ENCODE data around the gene XNDC1N. TPM values are rescaled to one million over a fixed set of nuclear protein-coding genes. Genes with fewer than 3 reads are reported as not detected.

Gene XNDC1N
- total and polyA plus RNA-seq, 2 of the 4 experiments (the other 2 are of a cell fraction), result 2.5 to 8.8 TPM

DNA sequence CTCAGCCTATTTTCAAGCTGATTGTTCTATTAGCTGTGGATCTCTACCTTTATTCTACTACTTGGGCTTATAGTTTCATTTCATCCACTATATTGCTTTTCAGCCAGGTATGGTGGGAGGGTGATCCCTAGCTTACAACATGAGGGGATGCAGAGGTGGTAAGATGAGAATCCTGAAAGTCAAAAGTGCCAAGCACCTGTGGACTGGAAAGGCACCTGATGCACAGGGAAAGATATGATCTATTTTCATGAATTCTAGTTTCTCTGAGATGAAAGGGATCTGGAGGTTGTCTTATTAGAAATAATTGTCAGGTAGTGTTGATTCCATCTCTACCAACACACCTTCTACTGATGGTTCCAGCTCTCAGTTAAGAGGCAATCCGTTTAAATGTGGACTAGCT lies 48.7 kb upstream of the XNDC1N start:
- Histone ChIP-seq H3K23ac (ENCODE audit: low read depth, low read length) (no peak overlapping the region), H3K18ac (ENCODE audit: low read depth, low read length) (no peak overlapping the region), H2AK5ac (ENCODE audit: low read depth, low read length) (no peak overlapping the region), H4K5ac (ENCODE audit: low read depth, low read length) (no peak overlapping the region), H3K14ac (replicated peaks; ENCODE audit: low read depth, low read length) (no peak overlapping the region), H2AFZ (replicated peaks; ENCODE audit: low read length, poor library complexity) (no peak overlapping the region), H2BK15ac (ENCODE audit: low read depth, low read length) (no peak overlapping the region), H3K9ac (ENCODE audit: low read depth, low read length) (no peak overlapping the region), H2BK20ac (ENCODE audit: low read depth, low read length) (no peak overlapping the region), H3K36me3 (ENCODE audit: control insufficient read depth, insufficient read depth, low read length) (no peaks in the 10 kb centered on the region), H3K9me1 (ENCODE audit: insufficient read depth, low read length) (no peaks in the 10 kb centered on the region), H3K4me2 (ENCODE audit: low read depth, low read length) (no peak overlapping the region), H4K91ac (ENCODE audit: insufficient read depth, low read depth, low read length) (no peak overlapping the region), H2BK120ac (ENCODE audit: low read depth, low read length) (no peak overlapping the region), H3K27me3 (ENCODE audit: control insufficient read depth, insufficient read depth, low read length) (no peaks in the 10 kb centered on the region), H4K20me1 (ENCODE audit: insufficient read depth, low read length) (peaks cover 11% of the 10 kb centered on the region; the same call in 1 of the 2 replicates), H3K4me1 (ENCODE audit: control insufficient read depth, insufficient read depth, low read length) (0 out of 2 replicates have a peak, but pooled peaks cover 2% of the 10 kb centered on the region), H4K8ac (ENCODE audit: low read depth in 2 of 2, low read length in 2 of 2) (no peak overlapping the region), H3K79me1 (ENCODE audit: low read depth in 1 of 2, low read length in 2 of 2) (peaks cover 8 to 30% of the 10 kb centered on the region in 2 experiments; a peak in 3 of 4 replicates), H3K56ac (ENCODE audit: extremely low read depth, insufficient read depth, low read length) (no peak overlapping the region), H3K4me3 (ENCODE audit: insufficient read depth, low read depth, low read length) (no peak overlapping the region), H2BK5ac (ENCODE audit: low read depth, low read length, poor library complexity, severe bottlenecking) (no peak overlapping the region), H2AK9ac (replicated peaks; ENCODE audit: low read depth, low read length, poor library complexity) (no peak overlapping the region), H3K27ac (ENCODE audit: insufficient read depth, low read length) (no peak overlapping the region), H3K4ac (ENCODE audit: low read depth, low read length) (no peak overlapping the region), H3K9me3 (ENCODE audit: control insufficient read depth, insufficient read depth, low read length) (no peaks in the 10 kb centered on the region)
- DNase-seq (no peak), ATAC-seq (ENCODE audit: low read depth) (no peak)
- WGBS, 2 experiments (ENCODE audit: extremely low coverage in 2 of 2, insufficient read length in 1 of 2), result no CpG with 5 or more reads among the region's 1 CpG
- in situ Hi-C loops (cut with MboI; ENCODE audit: low sequenced_read_pairs) (no loop called here), intact Hi-C loops (cut with micrococcal nuclease) (no loop called here), dilution Hi-C loops (cut with HindIII; ENCODE audit: low sequenced_read_pairs, unreplicated experiment) (no loop called here)
- POLR2A ChIA-PET (ENCODE audit: unreplicated experiment), result no interaction called here
- TF ChIP-seq CHD1 (IDR thresholded peaks at IDR 0.05; ENCODE audit: low read depth, low read length) (no peak), MAZ (IDR thresholded peaks at IDR 0.05; ENCODE audit: borderline replicate concordance, low read depth, low read length) (no peak), POLR2A (IDR thresholded peaks at IDR 0.05; ENCODE audit: low read depth, low read length) (no peak), BHLHE40 (IDR thresholded peaks at IDR 0.05; ENCODE audit: low read depth, low read length) (no peak), NFE2L2 (IDR thresholded peaks at IDR 0.05; ENCODE audit: low read depth, low read length) (no peak), SMC3 (IDR thresholded peaks at IDR 0.05; ENCODE audit: low read depth, low read length) (no peak), MAFK (IDR thresholded peaks at IDR 0.05; ENCODE audit: low read depth, low read length) (no peak), FOS (IDR thresholded peaks at IDR 0.05; ENCODE audit: low read depth, low read length) (no peak), CEBPB (IDR thresholded peaks at IDR 0.05; ENCODE audit: low read depth, low read length) (no peak), RAD21 (IDR thresholded peaks at IDR 0.05; ENCODE audit: low read length) (no peak), RFX5 (IDR thresholded peaks at IDR 0.05; ENCODE audit: low read depth, low read length) (no peak), MXI1 (IDR thresholded peaks at IDR 0.05; ENCODE audit: borderline replicate concordance, low read depth, low read length) (no peak), RCOR1 (IDR thresholded peaks at IDR 0.05; ENCODE audit: insufficient replicate concordance, low read length) (no peak)
- TF ChIP-seq, protein P1, sequence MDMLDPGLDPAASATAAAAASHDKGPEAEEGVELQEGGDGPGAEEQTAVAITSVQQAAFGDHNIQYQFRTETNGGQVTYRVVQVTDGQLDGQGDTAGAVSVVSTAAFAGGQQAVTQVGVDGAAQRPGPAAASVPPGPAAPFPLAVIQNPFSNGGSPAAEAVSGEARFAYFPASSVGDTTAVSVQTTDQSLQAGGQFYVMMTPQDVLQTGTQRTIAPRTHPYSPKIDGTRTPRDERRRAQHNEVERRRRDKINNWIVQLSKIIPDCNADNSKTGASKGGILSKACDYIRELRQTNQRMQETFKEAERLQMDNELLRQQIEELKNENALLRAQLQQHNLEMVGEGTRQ (IDR thresholded peaks at IDR 0.05; ENCODE audit: low read depth, low read length), result no peak
- TF ChIP-seq, protein P2, sequence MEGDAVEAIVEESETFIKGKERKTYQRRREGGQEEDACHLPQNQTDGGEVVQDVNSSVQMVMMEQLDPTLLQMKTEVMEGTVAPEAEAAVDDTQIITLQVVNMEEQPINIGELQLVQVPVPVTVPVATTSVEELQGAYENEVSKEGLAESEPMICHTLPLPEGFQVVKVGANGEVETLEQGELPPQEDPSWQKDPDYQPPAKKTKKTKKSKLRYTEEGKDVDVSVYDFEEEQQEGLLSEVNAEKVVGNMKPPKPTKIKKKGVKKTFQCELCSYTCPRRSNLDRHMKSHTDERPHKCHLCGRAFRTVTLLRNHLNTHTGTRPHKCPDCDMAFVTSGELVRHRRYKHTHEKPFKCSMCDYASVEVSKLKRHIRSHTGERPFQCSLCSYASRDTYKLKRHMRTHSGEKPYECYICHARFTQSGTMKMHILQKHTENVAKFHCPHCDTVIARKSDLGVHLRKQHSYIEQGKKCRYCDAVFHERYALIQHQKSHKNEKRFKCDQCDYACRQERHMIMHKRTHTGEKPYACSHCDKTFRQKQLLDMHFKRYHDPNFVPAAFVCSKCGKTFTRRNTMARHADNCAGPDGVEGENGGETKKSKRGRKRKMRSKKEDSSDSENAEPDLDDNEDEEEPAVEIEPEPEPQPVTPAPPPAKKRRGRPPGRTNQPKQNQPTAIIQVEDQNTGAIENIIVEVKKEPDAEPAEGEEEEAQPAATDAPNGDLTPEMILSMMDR (conservative IDR thresholded peaks at IDR 0.05; ENCODE audit: low read depth, low read length), result no peak
- TF ChIP-seq, protein P3, sequence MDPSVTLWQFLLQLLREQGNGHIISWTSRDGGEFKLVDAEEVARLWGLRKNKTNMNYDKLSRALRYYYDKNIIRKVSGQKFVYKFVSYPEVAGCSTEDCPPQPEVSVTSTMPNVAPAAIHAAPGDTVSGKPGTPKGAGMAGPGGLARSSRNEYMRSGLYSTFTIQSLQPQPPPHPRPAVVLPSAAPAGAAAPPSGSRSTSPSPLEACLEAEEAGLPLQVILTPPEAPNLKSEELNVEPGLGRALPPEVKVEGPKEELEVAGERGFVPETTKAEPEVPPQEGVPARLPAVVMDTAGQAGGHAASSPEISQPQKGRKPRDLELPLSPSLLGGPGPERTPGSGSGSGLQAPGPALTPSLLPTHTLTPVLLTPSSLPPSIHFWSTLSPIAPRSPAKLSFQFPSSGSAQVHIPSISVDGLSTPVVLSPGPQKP (IDR thresholded peaks at IDR 0.05; ENCODE audit: borderline replicate concordance, low read depth, low read length), result no peak
- CTCF ChIA-PET, result interaction anchor here (0.6 to 1.5 kb wide), 9 partner anchors 9 to 454 kb away, joined by 3 to 6 read pairs (median 4); no protein-coding TSS in a partner anchor
- BruUV-seq (replicated peaks), result no TSS peak

Measured in IMR-90 (cell line).